ENCODE measurements around the gene CNOT1.

GRCh38 chr16:58639836-58640235 lies 10.2 kb upstream of the CNOT1 start:
- TF ChIP-seq POLR2A (IDR thresholded peaks at IDR 0.05; ENCODE audit: low read depth, low read length) (no peak), SPI1 (IDR thresholded peaks at IDR 0.05; ENCODE audit: low read depth, low read length) (no peak), POLR2AphosphoS5 (IDR thresholded peaks at IDR 0.05; ENCODE audit: low read depth, low read length) (no peak), TAF1 (IDR thresholded peaks at IDR 0.05; ENCODE audit: low read depth, low read length) (no peak), POU2F2 (IDR thresholded peaks at IDR 0.05; ENCODE audit: low read depth, low read length) (no peak)
